Hindlimb muscle (tissue), 1 donor: ENCODE results near the gene FAF1. TPM values are rescaled to one million over a fixed set of nuclear protein-coding genes. Genes with fewer than 3 reads are reported as not detected.
A peak's percentile ranks its signal among the peaks of the same experiment; 100 is the strongest.
"Not testable (repeated sequence)": the region's sequence is repeated elsewhere in the genome, so short reads cannot be mapped to it uniquely, and the experiment has no call there.

Source experiments
- DNase-seq: peaks from one replicate; pipeline ENCODE4 v3.0.0-alpha.2; 2013
- polyA plus RNA-seq: library from polyadenylated mRNA; unstranded; fragments of 120-200 nt; gene quantifications from one replicate; pipeline ENCODE4 v1.2.1, GENCODE V29; 2013; ENCODE audit not compliant: insufficient read length

Gene FAF1
- 43.5 TPM for polyA plus RNA-seq

GRCh38 chr1:50959913-50960844 lies at the start of gene FAF1:
Gene FAF1 (minus strand): TSS chr1:50960267. CDS start chr1:50959811, 456 bp downstream.
- peak; percentile 98 for DNase-seq

DNA sequence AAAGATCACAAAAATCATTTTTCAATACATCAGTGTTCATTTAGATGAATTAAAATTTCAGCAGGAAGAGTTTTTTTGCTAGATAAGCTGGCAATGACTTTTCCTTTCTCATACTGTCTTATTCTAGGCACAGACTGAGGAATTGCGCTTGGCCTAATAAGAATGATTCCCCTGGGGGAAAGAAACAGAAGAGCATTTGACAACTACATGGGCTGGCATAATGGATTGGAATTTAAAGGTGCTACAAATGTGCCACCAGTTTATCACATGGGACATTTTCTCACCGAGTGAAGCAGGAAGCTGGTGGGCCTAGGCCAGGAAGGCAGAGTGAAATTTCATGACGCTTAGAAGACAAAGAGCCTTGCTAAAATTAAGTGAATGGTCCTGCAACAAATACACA lies 49.3 kb upstream of the FAF1 start:
- DNase-seq: no peak

DNA sequence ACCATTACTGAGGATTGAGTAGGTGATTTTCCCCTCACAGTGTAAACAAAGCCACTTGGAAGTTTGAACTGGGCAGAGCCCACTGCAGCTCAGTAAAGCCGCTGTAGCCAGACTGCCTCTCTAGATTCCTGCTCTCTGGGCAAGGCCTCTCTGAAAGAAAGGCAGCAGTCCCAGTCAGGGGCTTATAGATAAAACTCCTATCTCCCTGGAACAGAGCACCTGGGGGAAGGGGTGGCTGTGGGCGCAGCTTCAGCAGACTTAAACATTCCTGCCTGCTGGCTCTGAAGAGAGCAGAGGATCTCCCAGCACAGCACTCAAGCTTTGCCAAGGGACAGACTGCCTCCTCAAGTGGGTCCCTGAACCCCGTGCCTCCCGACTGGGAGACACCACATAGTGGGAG lies 45.5 kb upstream of the FAF1 start:
- not testable (repeated sequence) for DNase-seq

DNA sequence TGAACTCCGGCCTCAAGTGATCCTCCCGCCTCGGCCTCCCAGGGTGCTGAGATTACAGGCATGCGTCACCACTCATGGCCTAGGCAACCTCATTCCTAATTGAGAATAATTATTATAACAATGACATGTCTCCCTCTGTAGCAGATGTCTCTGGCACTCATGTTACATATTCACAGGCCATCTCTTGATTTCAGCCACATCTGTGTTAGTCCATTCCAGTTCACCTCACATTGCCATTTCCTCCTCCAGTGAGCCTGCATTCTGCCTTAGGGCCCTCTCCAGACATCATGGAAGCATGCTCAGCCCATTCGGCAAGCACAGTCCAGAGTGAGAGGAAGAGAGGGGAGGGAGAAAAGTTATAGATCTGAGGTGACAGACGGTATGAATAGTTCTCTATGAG lies 42.4 kb upstream of the FAF1 start:
- no peak for DNase-seq

GRCh38 chr1:51000651-51001050 lies 40.6 kb upstream of the FAF1 start:
- DNase-seq: no peak

DNA sequence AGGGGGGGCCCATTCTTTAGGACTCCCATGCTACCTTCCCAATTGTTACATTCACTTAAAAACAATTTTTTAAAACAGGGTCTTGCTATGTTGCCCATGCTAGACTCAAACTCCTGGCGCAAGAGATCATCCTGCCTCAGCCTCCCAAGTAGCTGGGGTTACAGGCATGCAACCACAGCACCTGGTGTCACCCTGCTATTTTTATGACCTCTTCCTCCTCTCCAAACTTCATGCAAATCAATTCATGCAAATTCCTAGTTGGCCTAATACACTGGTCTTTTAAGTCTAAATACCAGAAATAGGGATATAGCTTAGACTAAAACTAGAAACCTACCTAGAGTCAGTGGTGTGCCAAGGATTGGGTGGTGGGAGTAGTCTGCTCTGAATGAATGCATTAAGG lies 40.1 kb upstream of the FAF1 start:
- no peak for DNase-seq

DNA sequence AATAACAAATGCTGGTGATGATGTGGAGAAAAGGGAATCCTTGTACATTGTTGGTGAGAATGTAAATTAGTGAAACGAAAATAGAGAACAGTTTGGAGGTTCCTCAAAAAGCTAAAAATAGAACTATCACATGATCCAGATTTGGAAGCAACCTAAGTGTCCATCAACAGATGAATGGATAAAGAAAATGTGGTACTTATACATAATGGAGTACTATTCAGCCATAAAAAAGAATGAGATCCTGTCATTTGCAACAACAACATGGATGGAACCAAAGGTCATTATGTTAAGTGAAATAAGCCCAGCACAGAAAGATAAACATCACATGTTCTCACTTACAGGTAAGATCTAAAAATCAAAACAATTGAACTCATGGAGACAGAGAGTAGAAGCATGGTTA lies 39.3 kb upstream of the FAF1 start:
- not testable (repeated sequence) for DNase-seq

- no peak for DNase-seq
These were observed 36.0 kb upstream of the FAF1 start for GRCh38 chr1:50996083-50996482.

DNA sequence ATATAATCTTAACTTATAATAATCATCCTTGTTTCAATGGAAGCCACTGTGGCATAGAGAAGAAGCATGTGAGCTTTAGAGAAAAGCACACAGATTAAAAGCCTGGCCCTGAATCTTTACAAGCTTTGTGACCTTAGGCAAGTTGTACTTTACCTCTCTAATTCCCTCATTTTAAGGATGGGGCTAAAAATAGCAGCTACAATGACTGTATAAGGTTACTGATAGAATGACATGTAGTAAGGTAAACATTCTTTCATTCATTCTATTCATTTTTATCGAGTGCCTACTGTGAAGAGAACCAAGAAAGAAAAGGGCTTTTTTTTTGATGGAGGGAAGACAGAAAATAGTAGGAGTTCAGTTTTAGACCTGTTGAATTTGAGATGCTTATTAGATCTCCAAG lies 35.6 kb upstream of the FAF1 start:
- DNase-seq: no peak

- no peak for DNase-seq
These were observed 34.9 kb upstream of the FAF1 start for GRCh38 chr1:50994997-50995396.

- DNase-seq: no peak
These were observed 33.6 kb upstream of the FAF1 start for GRCh38 chr1:50993645-50994044.

- DNase-seq: no peak
These were observed 32.7 kb upstream of the FAF1 start for GRCh38 chr1:50992532-50993318.

GRCh38 chr1:50989694-50990093 lies 29.6 kb upstream of the FAF1 start:
- DNase-seq: no peak

GRCh38 chr1:50986653-50987052 lies 26.6 kb upstream of the FAF1 start:
- DNase-seq: no peak

- DNase-seq: no peak
These were observed 25.0 kb upstream of the FAF1 start for GRCh38 chr1:50985094-50985493.

GRCh38 chr1:50983219-50983802 lies 23.2 kb upstream of the FAF1 start:
- DNase-seq: no peak

GRCh38 chr1:50982611-50983010 lies 22.5 kb upstream of the FAF1 start:
- DNase-seq: no peak

DNA sequence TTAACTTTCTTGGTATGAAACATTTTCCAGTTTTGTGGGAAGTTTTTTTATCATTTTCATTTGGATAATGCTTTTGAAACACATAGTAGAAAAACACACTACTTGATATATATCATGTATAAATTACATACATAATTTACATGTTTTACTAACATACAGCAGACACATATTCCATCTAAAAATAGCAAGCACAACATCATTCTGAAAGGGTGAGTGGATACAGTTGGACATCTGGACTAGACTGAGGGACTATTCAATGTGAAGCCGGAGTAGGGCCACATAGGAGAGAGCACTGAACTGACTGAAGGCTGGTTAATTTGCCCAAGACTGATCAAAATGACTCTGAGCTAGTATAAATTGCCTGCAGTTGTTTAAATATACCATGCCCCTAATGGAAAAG lies 21.7 kb upstream of the FAF1 start:
- DNase-seq: no peak

DNA sequence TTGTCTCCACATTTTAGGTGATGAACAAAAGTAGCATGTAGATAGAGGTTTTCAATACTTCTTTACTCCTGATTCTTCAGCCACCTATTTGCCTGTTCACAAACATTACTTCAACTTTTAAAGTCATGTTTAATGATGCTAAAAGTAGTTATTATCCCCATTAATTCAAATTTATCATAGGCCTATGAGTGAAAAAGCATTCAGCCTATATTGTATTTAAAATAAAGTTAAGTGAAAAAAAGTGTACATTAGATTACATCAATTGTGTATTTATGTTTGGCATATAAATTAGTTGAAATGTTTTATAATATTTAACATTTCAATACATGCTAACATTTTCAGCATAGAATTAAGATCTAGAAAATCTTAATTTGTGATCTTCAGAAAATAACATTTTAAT lies 20.4 kb upstream of the FAF1 start:
- no peak for DNase-seq

DNA sequence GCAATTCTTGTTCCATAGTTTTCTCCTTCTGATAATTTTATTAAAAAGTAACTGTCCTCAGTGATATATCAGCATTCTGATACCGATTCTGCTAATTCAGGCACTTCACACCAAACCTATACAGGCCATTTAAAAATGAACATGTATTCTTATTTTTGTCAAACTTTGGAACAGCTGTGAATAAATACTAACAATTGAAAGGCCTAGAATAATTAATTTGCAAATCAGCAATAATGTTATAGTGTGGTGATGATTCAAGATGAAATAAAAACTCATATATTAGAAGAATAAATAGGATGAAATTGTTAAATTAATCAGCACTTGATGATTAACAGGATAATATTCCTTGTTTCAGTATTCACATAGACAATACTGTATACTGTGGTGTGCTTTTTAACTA lies 19.9 kb upstream of the FAF1 start:
- DNase-seq: no peak

- no peak for DNase-seq
These were observed 19.1 kb upstream of the FAF1 start for GRCh38 chr1:50978852-50979781.
